Heart left ventricle (tissue), 13 donors: Measurements from ENCODE around the gene PARD3B.

Experiments
- POLR2A ChIP-seq, 2 donors: fragments of 450-650 bp; IDR thresholded peaks; one replicate each; pipeline ENCODE4 v1.6.1; 2017; ENCODE audit warnings: antibody characterized with exemption in 2 of 2, mild to moderate bottlenecking in 2 of 2, moderate library complexity in 2 of 2
- TF ChIP-seq, protein P1 (sequence below), 12 donors: fragments of 200-600 bp; sonication (generic) in 4 of 12; IDR thresholded peaks; one replicate each; pipeline versions ENCODE4 v1.5.0 to v1.8.0; 2018 to 2022; ENCODE audit warnings: antibody characterized with exemption in 12 of 12, mild to moderate bottlenecking in 5 of 12
- donor health status: ischemic (EF 13 %, LVEDD 7.1; RV severe dilation, severe dysfunction).
- donor health status: DM: no; HTN: yes; CAD: no.
- donor health status: DM: no; HTN: no; CAD: no.
- donor health status: ischemic (EF 25% LVEDD 6.9; RV normal size, moderate dysfunction).
- donor health status: ischemic (EF 25% LVEDD 5.7; RV mildly dilated, moderate dysfunction).
- donor health status: ischemic (EF 35%, LVEDD 5.7; RV mildly dilated, moderate dysfunction).
- donor health status: nonischemic (EF 11% LVEDD 7.7; RV severe dilation, severe dysfunction).
- donor health status: DM: yes; HTN: yes; CAD: no.
- donor health status: PGD.
- donor health status: ischemic (EF 29% LVEDD 5.4; RV normal size, mild dysfunction).
- donor health status: nonischemic (EF 23%, LVEDD 6.1; RV moderate dilation, normal function).

- no peak for TF ChIP-seq POLR2A (IDR thresholded peaks at IDR 0.05)
- TF ChIP-seq, protein P1, sequence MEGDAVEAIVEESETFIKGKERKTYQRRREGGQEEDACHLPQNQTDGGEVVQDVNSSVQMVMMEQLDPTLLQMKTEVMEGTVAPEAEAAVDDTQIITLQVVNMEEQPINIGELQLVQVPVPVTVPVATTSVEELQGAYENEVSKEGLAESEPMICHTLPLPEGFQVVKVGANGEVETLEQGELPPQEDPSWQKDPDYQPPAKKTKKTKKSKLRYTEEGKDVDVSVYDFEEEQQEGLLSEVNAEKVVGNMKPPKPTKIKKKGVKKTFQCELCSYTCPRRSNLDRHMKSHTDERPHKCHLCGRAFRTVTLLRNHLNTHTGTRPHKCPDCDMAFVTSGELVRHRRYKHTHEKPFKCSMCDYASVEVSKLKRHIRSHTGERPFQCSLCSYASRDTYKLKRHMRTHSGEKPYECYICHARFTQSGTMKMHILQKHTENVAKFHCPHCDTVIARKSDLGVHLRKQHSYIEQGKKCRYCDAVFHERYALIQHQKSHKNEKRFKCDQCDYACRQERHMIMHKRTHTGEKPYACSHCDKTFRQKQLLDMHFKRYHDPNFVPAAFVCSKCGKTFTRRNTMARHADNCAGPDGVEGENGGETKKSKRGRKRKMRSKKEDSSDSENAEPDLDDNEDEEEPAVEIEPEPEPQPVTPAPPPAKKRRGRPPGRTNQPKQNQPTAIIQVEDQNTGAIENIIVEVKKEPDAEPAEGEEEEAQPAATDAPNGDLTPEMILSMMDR (IDR thresholded peaks at IDR 0.05) = peak in 3 of 12 donors; percentile 19 to 21 (median 21)
These were observed 506.1 kb downstream of the PARD3B start for GRCh38 chr2:205051417-205051816.
